Inferior parietal cortex (tissue), 1 donor: ENCODE measurements around the gene FGF12.
"Not testable (repeated sequence)": the region's sequence is repeated elsewhere in the genome, so short reads cannot be mapped to it uniquely, and the experiment has no call there.

Source experiments
- DNase-seq: peaks from one replicate; pipeline ENCODE4 v3.0.0-alpha.2; 2016; ENCODE audit errors: extremely low spot score

Gene FGF12

DNA sequence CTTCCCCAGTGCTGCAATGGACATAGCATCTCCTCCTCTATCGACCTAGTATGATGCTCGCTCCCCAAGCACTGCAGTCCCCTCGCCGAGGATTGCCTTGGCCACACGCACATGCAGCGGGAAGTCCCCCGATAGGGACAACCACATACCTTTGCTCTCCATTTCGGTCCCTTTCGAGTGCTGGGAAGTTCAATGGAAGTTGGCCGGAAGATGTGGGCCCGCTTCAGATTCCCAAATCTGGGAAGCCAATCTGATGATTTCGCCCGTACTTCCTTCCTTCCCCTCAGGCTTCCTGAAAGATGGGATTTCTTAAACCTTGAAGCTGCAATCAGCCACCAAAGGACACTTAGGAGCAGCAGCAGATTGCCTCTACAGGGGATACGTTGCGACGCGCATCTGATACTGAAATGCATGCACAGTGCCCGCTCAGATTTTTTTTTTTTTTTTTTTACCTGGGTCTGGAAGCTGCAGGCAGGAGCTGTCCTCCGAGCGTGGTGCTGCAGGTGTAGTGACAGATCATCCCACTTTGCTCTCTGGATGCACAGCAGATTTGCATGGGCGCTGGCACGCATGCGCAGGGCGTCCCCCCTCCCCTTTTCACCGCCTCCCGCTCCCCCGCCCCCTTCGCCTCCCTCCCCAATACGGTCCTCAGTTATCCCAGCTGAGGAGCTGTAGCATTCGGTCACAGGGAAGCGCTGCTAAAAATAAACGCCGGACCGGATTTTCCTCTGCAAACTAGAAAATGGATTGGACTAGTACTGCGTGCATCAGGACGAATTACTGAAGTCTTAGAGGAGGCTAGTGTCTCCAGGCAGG lies at the start of gene FGF12:
FGF12 (minus strand) TSS at position 510 of the 816 bp plus-strand sequence.
- DNase-seq = peak; percentile 74

DNA sequence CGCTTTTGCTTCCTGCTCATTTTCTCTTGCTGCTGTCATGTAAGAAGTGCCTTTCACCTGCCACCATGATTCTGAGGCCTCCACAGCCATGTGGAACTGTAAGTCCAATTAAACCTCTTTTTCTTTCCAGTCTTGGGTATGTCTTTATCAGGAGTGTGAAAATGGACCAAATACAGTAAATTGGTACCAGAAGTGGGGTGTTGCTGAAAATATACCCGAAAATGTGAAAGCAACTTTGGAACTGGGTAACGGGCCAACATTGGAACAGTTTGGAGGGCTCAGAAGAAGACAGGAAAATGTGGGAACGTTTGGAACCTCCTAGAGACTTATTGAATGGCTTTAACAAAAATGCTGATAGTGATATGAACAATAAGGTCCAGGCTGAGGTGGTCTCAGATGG lies 47.0 kb upstream of the FGF12 start:
- DNase-seq = not testable (repeated sequence)

DNA sequence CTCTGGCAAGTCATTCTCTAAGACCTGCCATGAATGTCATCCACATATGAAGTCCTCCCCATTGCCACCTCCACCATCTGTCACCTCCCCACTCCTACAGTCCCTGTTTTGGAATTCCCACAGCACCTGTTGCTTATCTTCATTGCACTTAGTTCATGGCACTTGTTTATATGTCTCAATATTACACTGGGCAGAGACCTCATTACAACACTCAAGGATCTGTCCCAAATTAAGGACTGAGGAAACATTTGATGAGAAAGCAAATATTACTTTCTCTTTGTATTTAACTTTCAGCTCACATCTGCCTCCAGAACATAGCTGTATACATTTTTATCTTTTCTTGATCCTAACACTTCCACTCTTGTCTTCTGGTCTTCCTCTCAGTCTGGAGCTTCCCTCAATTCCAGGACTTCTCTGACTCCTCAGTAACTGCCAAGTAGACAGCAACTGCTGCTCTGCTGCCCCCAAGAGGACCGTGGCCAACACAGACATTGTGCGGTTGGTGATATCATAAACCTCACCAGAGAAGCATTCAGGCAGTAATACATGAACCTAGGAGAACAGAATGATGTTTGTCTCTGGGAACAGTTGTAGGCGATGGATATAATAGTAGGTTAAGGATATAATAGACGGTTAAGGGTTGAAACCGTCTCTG lies 45.0 kb upstream of the FGF12 start:
- DNase-seq = peak; percentile 40

DNA sequence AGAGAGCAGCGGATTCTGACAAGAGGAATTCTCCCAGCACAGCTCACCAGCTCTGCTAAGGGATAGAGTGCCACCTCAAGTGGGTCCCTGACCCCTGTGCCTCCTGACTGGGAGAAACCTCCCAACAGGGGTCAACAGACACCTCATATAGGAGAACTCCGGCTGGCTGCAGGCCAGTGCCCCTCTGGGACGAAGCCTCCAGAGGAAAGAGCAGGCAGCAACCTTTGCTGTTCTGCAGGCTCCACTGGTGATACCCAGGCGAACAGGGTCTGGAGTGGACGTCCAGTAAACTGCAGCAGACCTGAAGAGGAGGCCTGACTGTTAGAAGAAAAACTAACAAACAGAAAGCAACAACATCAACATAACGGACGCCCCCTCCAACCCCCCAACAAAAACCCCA lies 31.3 kb upstream of the FGF12 start:
- DNase-seq = no peak

DNA sequence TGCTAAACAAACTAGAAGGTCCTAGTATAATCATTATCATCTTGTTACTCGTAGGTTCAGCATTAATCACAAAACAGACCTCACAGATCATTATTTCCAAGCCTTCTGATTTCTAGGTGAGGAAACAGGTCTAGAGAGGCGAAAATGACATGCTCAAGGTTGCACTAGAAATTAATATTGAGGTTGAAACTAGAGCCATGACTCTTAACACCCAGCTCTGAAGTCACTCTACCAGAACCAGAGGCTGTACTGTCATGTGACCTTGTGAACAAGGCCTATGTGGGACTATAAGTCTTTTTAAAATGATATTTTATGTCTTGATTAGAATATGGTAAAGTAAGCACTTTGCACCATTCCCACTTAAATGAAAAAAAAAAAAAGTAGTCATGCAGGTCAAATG lies 23.8 kb upstream of the FGF12 start:
- DNase-seq = no peak

DNA sequence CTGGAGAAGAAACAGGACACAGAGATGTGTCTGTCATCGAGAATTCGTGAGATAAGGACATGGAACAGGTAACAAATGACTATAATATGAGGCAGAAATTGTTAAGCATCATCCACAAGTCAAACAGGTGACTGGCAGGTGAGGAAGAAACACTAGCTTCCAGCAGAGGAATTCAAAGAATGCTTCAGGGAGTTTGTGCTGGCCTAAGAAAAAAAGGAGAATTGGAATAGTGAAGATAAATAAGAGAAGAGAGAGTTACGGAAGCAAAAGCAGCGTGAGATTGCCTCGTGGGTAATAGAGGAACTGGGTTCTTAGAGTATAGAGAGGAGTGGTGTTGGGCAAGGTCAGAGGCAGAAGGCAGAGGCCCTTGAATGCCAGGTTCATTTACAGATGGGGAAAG lies 22.9 kb upstream of the FGF12 start:
- no peak for DNase-seq

DNA sequence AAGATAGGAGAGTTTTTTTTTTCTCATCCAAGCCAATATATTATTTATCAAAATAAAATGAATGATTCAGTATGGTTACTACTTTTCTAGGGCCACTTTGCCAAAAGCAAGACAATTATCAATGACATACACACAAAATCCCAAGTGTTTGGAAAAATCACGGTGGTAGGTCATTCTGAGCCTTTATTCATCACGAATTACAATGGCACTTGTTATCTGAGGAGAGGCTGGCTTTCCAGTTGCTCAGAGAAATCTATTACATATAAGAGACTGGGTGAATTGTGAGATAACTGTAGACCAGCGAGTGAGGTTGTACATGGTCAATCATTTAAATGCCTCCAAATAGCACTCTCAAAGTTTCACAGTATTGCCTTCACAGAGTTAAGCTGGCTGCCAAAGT lies 20.4 kb upstream of the FGF12 start:
- DNase-seq = peak; percentile 49

DNA sequence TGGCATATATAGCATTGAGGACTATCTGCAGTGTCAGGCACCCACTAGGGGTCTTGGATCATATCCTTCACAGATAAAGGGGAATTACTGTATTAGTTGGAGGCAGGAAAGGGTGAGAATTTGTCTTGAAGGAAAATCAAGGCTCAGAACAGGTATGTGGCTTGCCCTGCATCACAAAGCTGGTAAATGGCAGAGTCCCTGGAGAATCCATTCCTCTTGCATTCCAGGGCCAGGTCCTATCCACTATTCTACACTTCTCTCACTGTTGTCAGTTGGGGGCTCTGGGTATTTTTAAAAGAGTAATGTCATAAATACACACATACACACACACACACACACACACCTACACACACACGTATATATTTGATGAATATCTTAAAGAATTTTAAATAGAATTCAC lies 19.8 kb upstream of the FGF12 start:
- no peak for DNase-seq

DNA sequence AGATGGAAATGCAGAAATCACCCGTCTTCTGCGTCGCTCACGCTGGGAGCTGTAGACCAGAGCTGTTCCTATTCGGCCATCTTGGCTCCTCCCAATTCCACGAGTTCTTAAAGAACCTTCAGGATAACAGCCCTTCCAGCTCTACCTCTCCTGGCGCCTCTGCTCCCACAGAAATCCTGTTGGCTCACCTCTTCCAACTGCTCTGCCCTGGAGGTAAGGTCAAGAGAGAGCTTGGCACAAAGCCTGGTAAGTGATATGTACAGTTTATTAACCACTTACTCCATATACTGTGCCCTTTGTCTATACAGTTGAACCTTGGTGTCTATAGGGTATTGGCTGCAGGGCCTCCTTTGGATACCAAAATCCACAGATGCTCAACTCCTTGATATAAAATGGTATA lies 17.8 kb upstream of the FGF12 start:
- DNase-seq = no peak

DNA sequence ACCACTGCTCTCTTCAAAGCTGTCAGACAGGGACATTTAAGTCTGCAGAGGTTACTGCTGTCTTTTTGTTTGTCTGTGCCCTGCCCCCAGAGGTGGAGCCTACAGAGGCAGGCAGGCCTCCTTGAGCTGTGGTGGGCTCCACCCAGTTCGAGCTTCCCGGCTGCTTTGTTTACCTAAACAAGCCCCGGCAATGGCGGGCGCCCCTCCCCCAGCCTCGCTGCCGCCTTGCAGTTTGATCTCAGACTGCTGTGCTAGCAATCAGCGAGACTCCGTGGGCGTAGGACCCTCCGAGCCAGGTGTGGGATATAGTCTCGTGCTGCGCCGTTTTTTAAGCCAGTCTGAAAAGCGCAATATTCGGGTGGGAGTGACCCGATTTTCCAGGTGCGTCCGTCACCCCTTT lies 17.3 kb upstream of the FGF12 start:
- not testable (repeated sequence) for DNase-seq

DNA sequence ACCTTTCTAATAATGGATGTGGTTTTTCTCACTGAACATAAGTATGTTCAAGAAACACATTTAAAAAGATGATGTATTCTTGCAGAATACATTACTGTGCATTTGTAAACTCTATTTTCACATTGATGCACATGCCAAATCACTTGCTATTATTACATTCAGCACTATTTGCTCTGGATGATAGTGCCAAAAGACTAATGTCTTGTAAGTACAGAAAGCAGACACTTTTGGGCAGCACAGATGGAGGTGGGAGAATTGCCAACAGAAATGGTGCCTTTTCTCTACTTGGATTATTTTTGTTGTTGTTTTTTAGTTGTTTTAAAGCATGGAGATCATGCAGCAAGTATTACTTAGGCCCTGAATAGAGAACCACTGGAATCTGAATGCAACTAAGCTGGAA lies 10.2 kb upstream of the FGF12 start:
- DNase-seq = no peak

DNA sequence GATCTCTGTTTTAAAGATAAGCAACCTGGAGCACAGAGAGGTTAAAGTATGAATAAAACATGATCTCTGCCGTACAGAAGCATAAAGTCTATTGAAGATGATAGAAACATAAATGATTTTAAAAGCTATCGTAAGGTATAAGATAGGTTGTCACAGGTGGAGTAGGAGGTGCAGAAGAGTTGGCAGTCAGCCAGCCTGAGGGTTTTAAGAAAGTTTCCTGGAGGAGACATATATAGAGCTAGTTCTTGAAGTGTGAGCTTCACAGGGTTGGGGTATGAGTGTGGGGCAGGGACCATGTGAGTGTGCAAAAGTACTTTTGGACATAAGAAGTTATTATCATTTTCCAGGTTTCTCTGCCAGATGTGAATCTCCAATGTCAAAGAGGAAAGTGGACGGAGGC lies 3.9 kb upstream of the FGF12 start:
- no peak for DNase-seq

DNA sequence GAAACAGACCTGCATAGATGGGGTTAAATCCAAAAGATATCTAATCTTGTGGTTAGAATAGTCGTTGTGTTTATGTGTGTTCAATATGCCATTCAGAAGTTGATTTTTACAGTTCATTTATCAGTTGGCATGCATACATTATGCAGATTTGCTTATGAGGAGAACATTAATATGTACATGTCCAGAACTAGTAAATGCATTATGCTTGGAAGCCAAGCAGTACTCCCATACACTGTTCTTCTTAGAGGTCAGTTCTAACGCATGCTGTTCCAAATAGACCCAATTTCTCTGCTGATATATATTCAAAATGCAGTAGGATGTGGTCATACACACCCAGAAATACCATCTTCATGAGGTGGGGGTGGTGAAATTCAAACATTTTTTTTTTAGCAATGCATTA lies 956 bp downstream of the FGF12 start:
- DNase-seq = peak; percentile 15

DNA sequence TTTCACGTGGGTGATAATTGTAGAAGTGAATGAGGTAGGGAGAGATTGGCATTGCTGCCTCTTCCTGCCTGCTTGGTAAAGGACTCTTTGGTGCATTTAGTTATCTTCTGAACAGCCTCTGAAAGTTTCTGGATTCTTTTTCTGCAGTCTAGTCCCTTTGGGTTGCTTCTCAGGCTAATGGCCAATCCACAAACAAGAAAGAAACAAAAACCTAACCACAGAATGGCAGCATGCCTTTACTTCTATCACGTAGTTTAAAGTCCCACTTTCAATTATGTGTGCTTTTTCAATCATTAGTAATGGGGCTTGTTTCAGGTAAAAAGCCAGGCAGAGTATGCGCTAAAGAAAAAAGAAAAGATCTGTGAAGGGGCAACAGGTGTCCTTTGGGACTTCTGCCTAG lies 7.4 kb downstream of the FGF12 start:
- no peak for DNase-seq

DNA sequence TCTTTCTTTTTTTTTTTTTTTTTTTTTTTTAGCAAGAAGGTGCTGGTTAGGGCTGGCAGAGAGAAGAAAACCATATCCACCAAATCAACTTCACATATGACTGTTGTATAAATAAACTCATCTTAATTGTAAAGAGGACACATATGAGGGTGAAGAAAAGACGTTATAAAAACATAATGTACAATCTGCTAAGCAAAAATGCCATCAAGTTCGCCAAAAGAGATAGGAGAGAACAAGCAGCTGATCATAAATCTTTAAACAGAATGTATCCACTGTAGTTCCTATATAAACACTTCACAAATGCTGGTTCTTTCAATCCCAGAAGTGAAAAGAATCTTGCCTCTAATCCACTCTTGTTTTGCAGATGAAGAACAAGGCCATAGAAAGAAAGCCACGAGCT lies 9.2 kb downstream of the FGF12 start:
- DNase-seq = no peak

DNA sequence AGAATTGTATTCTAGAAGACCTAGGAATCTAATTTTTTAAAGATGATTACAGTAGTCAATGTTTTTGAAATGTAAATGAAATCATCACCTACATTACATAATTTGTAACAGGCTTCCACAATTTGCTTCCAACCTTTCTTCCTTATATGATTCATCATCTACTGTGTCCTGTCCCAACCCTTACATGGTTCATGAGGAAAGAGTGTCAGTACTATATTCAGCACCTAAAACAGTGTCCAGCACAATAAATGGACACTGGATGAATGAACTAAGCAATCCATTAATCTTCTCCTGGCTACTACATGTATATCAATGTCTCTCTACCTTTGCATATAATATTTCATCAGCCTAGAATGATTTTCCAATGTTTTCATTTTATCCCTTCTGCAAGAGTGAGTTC lies 12.2 kb downstream of the FGF12 start:
- no peak for DNase-seq

DNA sequence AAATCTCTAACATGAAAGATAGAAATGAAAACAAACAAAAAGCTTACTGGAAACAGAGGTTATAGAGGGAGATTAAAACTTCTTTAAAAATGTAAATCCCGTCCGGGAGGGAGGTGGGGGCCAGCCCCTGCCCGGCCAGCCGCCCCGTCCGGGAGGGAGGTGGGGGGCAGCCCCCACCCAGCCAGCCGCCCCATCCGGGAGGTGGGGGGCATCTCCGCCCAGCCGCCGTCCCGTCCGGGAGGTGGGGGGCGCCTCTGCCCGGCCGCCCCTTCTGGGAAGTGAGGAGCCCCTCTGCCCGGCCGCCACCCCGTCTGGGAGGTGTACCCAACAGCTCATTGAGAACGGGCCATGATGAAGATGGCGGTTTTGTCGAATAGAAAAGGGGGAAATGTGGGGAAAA lies 16.2 kb downstream of the FGF12 start:
- DNase-seq = not testable (repeated sequence)

DNA sequence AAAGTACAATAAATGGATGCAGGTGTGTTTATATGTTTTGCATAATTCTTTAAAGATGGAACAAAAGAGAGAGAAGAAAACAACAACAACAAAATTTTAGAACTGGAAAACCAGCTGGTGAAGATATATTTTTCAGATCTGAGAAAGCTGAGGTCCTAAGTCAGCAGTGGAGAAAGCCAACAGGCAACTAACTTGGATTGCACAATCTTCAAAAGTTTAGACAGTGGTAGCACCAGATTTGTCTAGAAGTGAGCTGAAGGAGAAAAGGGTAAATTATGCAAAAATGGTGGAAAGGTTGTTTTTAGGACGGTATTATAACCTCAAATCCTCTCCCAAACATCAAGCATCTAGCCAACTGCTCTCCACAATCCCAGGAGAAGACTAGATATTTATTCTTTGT lies 17.0 kb downstream of the FGF12 start:
- no peak for DNase-seq

DNA sequence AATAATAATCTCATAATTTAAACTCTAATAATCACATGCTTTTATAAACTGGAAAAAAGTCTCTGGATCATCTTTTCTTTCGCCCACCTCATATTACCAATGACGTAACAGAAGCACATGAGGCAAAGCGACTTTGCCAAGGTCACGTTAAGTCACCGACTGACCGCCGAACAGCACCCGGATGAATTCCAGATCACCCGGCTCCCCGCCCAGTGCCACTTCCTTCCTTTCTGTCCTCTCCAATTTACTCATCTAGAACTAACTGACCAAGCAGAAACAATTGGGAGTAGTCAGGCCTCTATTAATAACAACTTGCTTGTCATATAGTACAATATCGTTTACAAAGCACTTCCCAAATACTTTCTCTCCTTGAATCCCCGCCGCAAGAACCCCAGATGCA lies 21.1 kb downstream of the FGF12 start:
- DNase-seq = no peak

DNA sequence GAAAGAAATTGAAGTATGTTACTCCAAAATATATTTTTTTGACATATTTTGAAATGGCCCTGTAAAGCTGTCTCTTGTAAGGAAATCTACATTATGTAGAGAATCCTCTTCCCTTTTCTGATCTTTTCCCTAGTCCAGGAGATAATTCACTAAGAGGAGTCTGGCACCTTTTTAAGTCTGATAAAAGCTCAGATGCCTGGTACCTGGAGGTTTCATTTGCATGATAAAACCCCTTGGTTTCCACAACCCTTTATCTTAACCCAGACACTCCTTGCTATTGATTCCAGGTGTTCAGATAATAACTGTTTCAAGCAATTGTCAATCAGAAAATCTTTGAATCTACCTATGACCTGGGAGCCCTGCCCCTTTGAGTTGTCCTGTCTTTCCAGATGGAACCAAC lies 26.5 kb downstream of the FGF12 start:
- DNase-seq = no peak

DNA sequence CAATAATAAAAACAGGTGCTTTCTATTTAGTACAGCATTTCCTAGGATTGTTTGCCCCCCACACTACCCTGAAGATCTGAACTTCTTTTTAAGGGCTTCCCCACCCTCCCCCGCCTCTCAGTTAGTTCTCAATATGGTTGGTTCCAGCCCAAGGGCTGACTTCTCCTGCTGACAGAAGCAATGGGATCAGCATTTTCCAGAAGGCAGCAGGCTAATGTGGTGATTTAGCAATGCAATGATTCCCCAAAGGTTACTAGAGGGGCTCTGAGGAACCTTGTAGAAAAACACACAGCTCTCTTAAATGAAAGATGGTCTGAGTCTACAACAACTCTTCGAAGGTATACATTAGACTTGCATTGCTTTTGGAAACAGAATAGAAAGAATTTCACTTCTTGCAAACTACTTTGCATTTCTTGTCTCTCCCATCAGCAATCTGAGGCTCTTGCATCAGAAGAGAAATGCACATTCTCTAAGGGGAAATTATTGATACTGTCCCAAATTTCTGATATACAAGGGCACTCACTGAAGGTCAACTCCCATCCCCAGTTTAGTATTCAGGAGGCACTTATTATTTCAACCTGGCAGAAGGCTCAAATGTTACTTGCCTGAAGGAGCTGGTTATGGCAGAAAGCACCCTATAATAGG lies 30.3 kb downstream of the FGF12 start:
- no peak for DNase-seq

DNA sequence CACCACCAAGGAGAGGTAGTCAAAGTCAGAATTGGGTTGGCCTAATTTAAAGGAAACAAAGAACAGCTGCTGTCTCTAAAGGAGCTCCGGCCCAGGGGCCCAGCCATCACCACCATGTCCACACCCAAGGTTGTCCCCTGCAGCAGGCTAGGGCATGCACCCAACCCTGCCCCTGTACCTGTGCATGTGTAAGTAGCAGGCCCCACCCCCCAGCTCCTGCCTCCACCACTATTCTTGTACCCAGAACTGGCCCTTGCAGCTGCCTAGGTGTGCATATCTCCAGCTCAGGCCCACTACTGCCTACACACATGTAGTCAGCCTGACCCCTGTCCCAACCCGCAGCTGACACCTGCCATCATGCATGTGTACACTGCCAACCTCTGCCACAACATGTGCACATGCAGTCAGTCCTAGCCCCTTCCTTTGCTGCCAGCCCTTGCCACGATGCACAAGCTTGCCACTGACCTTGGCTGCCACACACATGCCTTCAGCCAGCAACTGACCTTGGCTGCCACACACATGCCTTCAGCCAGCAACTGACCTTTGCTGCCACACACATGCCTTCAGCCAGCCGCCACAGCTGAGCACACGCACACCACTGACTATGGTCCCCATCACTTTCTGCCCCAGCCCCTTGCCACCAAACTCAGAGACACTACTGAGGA lies 39.7 kb downstream of the FGF12 start:
- DNase-seq = no peak

DNA sequence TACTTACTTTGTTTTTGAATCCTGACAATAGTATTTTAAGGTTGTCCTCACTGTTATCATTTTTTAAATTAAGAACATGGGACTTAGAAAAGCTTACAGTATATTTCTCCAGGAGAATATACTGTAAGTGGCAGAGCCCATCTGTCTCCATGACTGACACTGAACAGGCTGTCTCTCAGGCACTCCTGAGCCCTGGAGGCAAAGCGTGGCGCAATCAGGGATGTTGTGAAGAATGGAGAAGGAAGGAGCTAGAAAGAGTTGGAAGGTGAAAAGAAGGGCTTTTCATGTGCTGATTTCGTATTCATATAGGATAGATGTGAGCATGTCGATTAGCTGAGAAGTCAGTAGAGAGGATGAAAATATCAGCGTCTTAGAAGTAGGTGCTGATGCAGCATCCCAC lies 41.5 kb downstream of the FGF12 start:
- DNase-seq = no peak
